Measurements from ENCODE around the gene LIMA1. TPM values are rescaled to one million over a fixed set of nuclear protein-coding genes. Genes with fewer than 3 reads are reported as not detected.
"Not testable (repeated sequence)": the region's sequence is repeated elsewhere in the genome, so short reads cannot be mapped to it uniquely, and the experiment has no call there.

The LIMA1 gene
- total RNA-seq, 2 experiments from 2014 or later: 4.6 to 5.1 TPM

DNA sequence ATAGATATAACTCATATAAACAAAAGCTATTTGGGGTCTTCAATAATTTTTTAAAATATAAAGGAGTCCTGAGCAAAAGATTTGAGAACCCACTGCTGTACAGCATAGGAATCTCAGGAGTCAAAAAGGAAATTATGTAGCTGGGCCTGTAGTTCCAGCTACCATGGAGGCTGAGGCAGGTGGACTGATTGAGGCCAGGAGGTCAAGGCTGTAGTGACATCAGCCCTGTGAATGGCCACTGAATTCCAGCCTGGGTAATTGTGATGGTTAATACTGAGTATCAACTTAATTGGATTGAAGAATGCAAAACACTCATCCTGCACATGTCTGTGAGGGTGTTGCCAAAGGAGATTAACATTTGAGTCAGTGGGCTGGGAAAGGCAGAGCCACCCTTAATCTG, 126.7 kb downstream of the LIMA1 start:
- no peaks in the 10 kb centered on the region for H3K9me3 ChIP-seq (ENCODE audit: control insufficient read depth in 1 of 2, insufficient read depth in 1 of 2, low read length in 2 of 2)
- Mint-ChIP-seq H3K36me3 (ENCODE audit: low read depth) (peaks cover 29% of the 10 kb centered on the region), H3K4me3 (no peak overlapping the region), H3K27me3 (no peaks in the 10 kb centered on the region), H3K27ac (peak overlapping the region; percentile 6), H3K4me1 (ENCODE audit: low read depth) (peaks cover 32% of the 10 kb centered on the region), H3K9me3 (no peaks in the 10 kb centered on the region)
- no peak for DNase-seq
- H3K4me3 ChIP-seq (ENCODE audit: low read length): no peak overlapping the region
- ChIA-PET CTCF (interaction anchor here (0.5 to 1.8 kb wide), 2 partner anchors 45 to 145 kb away, joined by 3 to 7 read pairs; partner anchors contain the start of gene COX14), POLR2A (interaction anchor here (1.1 kb wide), 1 partner anchor 10 kb away, joined by 3 read pairs; the partner anchor contains the start of gene CERS5)
- peaks cover 10% of the 10 kb centered on the region for H3K36me3 ChIP-seq (ENCODE audit: insufficient read depth, low read length)
- TF ChIP-seq, protein P1, sequence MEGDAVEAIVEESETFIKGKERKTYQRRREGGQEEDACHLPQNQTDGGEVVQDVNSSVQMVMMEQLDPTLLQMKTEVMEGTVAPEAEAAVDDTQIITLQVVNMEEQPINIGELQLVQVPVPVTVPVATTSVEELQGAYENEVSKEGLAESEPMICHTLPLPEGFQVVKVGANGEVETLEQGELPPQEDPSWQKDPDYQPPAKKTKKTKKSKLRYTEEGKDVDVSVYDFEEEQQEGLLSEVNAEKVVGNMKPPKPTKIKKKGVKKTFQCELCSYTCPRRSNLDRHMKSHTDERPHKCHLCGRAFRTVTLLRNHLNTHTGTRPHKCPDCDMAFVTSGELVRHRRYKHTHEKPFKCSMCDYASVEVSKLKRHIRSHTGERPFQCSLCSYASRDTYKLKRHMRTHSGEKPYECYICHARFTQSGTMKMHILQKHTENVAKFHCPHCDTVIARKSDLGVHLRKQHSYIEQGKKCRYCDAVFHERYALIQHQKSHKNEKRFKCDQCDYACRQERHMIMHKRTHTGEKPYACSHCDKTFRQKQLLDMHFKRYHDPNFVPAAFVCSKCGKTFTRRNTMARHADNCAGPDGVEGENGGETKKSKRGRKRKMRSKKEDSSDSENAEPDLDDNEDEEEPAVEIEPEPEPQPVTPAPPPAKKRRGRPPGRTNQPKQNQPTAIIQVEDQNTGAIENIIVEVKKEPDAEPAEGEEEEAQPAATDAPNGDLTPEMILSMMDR (IDR thresholded peaks at IDR 0.05): no peak
- intact Hi-C loops (cut with DNase I, micrococcal nuclease): no loop called here
- no peaks in the 10 kb centered on the region for H3K4me1 ChIP-seq (ENCODE audit: insufficient read depth, low read length)
- no peaks in the 10 kb centered on the region for H3K27me3 ChIP-seq (ENCODE audit: control insufficient read depth in 1 of 2, insufficient read depth in 2 of 2, low read length in 2 of 2)
- no peak for ATAC-seq (ENCODE audit: poor library complexity)
- no peak overlapping the region for H3K27ac ChIP-seq (ENCODE audit: low read depth in 1 of 2, low read length in 2 of 2)

DNA sequence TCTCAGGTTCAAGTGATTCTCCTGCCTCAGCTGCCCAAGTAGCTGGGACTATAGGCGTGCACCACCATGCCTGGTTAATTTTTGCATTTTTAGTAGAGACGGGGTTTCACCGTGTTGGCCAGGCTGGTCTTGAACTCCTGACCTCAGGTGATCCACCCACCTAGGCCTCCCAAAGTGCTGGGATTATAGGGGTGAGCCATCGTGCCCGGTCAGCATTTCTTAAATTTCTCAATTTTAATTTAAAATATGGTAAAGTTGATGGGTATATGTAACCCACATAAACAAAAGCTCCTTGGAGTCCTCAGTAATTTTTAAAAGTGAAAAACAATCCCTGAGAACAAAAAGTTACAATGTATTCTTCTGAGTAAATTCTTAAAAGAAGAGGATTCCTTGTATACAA, 128.4 kb downstream of the LIMA1 start:
- POLR2A ChIA-PET: interaction anchor here (1.9 kb wide), 1 partner anchor 12 kb away, joined by 7 read pairs; the partner anchor contains the start of gene CERS5
- DNase-seq; intact Hi-C loops (cut with DNase I, micrococcal nuclease); H3K27me3 Mint-ChIP-seq; H3K27me3 ChIP-seq (ENCODE audit: control insufficient read depth in 1 of 2, insufficient read depth in 2 of 2, low read length in 2 of 2); H3K9me3 Mint-ChIP-seq; H3K27ac Mint-ChIP-seq; H3K36me3 ChIP-seq (ENCODE audit: insufficient read depth, low read length); H3K9me3 ChIP-seq (ENCODE audit: control insufficient read depth in 1 of 2, insufficient read depth in 1 of 2, low read length in 2 of 2); ATAC-seq (ENCODE audit: poor library complexity); H3K4me3 ChIP-seq (ENCODE audit: low read length); H3K4me1 ChIP-seq (ENCODE audit: insufficient read depth, low read length); H3K4me3 Mint-ChIP-seq; CTCF ChIA-PET; H3K27ac ChIP-seq (ENCODE audit: low read depth in 1 of 2, low read length in 2 of 2): not testable (repeated sequence)
- Mint-ChIP-seq H3K4me1 (ENCODE audit: low read depth) (peaks cover 34% of the 10 kb centered on the region), H3K36me3 (ENCODE audit: low read depth) (peaks cover 30% of the 10 kb centered on the region)

DNA sequence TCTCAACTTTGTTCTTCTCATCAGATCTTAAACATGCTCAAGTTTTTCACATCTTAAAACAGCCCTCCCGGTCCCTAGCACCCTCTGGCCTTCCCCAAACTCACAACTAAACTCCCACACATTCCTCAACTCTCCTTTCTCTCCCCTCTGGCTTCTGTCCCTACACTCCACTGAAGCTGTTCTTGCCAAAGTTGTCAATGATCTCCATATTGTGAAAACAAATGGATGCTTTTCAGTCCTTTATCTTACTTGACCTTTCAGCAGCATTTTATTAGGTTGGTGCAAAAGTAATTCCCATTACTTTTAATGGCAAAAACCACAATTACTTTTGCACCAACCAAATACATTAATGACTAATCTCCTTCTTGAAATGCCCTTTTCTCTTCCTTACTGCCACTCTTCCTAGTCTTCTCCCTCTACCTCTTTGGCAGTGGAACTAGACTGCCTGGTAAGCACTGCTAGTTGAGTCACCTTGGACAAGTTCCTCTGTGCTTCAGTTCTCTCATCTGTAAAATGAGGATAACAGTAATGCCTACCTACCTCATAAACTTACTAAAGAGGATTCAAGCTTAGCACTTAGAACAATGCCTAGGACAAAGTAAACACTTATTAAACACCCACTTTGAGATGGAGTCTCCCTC, 132.2 kb downstream of the LIMA1 start:
- ATAC-seq (ENCODE audit: poor library complexity): no peak
- Mint-ChIP-seq H3K27ac (peak overlapping the region; percentile 16), H3K36me3 (ENCODE audit: low read depth) (peaks cover 21% of the 10 kb centered on the region), H3K9me3 (no peaks in the 10 kb centered on the region), H3K4me1 (ENCODE audit: low read depth) (peaks cover 22% of the 10 kb centered on the region), H3K4me3 (no peak overlapping the region), H3K27me3 (no peaks in the 10 kb centered on the region)
- H3K36me3 ChIP-seq (ENCODE audit: insufficient read depth, low read length): peaks cover 10% of the 10 kb centered on the region
- ChIA-PET POLR2A (no interaction called here), CTCF (no interaction called here)
- no peak overlapping the region for H3K27ac ChIP-seq (ENCODE audit: low read depth in 1 of 2, low read length in 2 of 2)
- TF ChIP-seq, protein P1 (IDR thresholded peaks at IDR 0.05): no peak
- intact Hi-C loops (cut with DNase I, micrococcal nuclease): no loop called here
- H3K4me3 ChIP-seq (ENCODE audit: low read length): no peak overlapping the region
- no peaks in the 10 kb centered on the region for H3K4me1 ChIP-seq (ENCODE audit: insufficient read depth, low read length)
- DNase-seq: no peak
- H3K9me3 ChIP-seq (ENCODE audit: control insufficient read depth in 1 of 2, insufficient read depth in 1 of 2, low read length in 2 of 2): no peaks in the 10 kb centered on the region
- no peaks in the 10 kb centered on the region for H3K27me3 ChIP-seq (ENCODE audit: control insufficient read depth in 1 of 2, insufficient read depth in 2 of 2, low read length in 2 of 2)
